Thyroid gland (tissue), 4 donors: ENCODE data around the gene UBASH3B. TPM values are rescaled to one million over a fixed set of nuclear protein-coding genes. Genes with fewer than 3 reads are reported as not detected.

Experiments
- DNase-seq, 2 donors: peaks; one replicate each; pipeline ENCODE4 v3.0.0-alpha.2; 2019
- H3K27ac ChIP-seq, 3 donors: fragments of 200-600 bp; sonication (generic); 1 replicate in 2 of 3; 2 replicates in 1 of 3; pipeline ENCODE4 v1.5.1; 2016 to 2019; ENCODE audit warnings: mild to moderate bottlenecking in 1 of 3, moderate library complexity in 1 of 3
- H3K27me3 ChIP-seq: fragments of 200-600 bp; sonication (generic); one replicate; pipeline ENCODE4 v1.5.1; 2019
- H3K36me3 ChIP-seq, 2 donors: fragments of 200-600 bp; sonication (generic); one replicate each; pipeline ENCODE4 v1.5.1; 2016 to 2019
- H3K4me1 ChIP-seq, 2 donors: fragments of 200-600 bp; sonication (generic); one replicate each; pipeline ENCODE4 v1.5.1; 2017 to 2019
- H3K4me3 ChIP-seq, 3 donors: fragments of 200-600 bp; sonication (generic); replicated peaks in 1 of 3; 1 replicate in 2 of 3; 2 replicates in 1 of 3; pipeline ENCODE4 v1.5.1; 2016; ENCODE audit warnings: mild to moderate bottlenecking in 1 of 3
- H3K9me3 ChIP-seq: fragments of 200-600 bp; sonication (generic); one replicate; pipeline ENCODE4 v1.5.1; 2017
- POLR2A ChIP-seq, 2 donors: fragments of 450-650 bp; IDR thresholded peaks; one replicate each; pipeline ENCODE4 v1.6.1; 2017; ENCODE audit warnings: antibody characterized with exemption in 2 of 2, mild to moderate bottlenecking in 2 of 2, moderate library complexity in 1 of 2
- WGBS, 2 donors: methylation state at CpG; one replicate each; pipeline ENCODE4 v1.1.5; 2017; 5-methylcytosine and 5-hydroxymethylcytosine counted together
- intact Hi-C: fragments of 100-400 bp; cut with DNase I; formaldehyde crosslinking; loops from one replicate; pipeline ENCODE4 v1.15.1; 2023
- total RNA-seq, 4 donors: library from RNA; depleted of rRNA; stranded (reverse); fragments of >200 nt; gene quantifications; one replicate each; pipeline ENCODE4 v1.2.3, GENCODE V29; 2016
- TF ChIP-seq, protein P1 (sequence below), 6 experiments: fragments of 200-600 bp in 3 of 6; fragments of 450-650 bp in 3 of 6; sonication (generic) in 3 of 6; IDR thresholded peaks; one replicate each; pipeline ENCODE4 v1.5.1; 2016 to 2019; ENCODE audit warnings: antibody characterized with exemption in 6 of 6, mild to moderate bottlenecking in 2 of 6, inconsistent platforms in 1 of 6, moderate library complexity in 1 of 6

UBASH3B gene
- total RNA-seq, 4 donors from 2014 or later = 4.3 to 16.6 (median 9.1) TPM

GRCh38 chr11:122723576-122723975, 68.1 kb downstream of the UBASH3B start:
- Histone ChIP-seq H3K27ac (no peak overlapping the region), H3K27me3 (no peaks in the 10 kb centered on the region), H3K36me3 (no peaks in the 10 kb centered on the region), H3K9me3 (no peaks in the 10 kb centered on the region), H3K4me1 (no peaks in the 10 kb centered on the region), H3K4me3 (no peak overlapping the region)
- intact Hi-C loops = no loop called here
- TF ChIP-seq, protein P1, sequence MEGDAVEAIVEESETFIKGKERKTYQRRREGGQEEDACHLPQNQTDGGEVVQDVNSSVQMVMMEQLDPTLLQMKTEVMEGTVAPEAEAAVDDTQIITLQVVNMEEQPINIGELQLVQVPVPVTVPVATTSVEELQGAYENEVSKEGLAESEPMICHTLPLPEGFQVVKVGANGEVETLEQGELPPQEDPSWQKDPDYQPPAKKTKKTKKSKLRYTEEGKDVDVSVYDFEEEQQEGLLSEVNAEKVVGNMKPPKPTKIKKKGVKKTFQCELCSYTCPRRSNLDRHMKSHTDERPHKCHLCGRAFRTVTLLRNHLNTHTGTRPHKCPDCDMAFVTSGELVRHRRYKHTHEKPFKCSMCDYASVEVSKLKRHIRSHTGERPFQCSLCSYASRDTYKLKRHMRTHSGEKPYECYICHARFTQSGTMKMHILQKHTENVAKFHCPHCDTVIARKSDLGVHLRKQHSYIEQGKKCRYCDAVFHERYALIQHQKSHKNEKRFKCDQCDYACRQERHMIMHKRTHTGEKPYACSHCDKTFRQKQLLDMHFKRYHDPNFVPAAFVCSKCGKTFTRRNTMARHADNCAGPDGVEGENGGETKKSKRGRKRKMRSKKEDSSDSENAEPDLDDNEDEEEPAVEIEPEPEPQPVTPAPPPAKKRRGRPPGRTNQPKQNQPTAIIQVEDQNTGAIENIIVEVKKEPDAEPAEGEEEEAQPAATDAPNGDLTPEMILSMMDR (IDR thresholded peaks at IDR 0.05) = no peak
- no peak for TF ChIP-seq POLR2A (IDR thresholded peaks at IDR 0.05)
- WGBS, 2 donors = 73 to 93% methylated on average over 3 of the region's 3 CpGs
- no peak for DNase-seq

- Histone ChIP-seq H3K4me1 (no peaks in the 10 kb centered on the region), H3K27me3 (no peaks in the 10 kb centered on the region), H3K9me3 (no peaks in the 10 kb centered on the region), H3K4me3 (no peak overlapping the region), H3K27ac (no peak overlapping the region), H3K36me3 (no peaks in the 10 kb centered on the region)
- WGBS, 2 donors = 73 to 78% methylated on average over 6 of the region's 6 CpGs
- no peak for DNase-seq
- TF ChIP-seq POLR2A (IDR thresholded peaks at IDR 0.05) = no peak
- TF ChIP-seq, protein P1 (IDR thresholded peaks at IDR 0.05) = no peak
- intact Hi-C loops = no loop called here
Measured at GRCh38 chr11:122724520-122724919, 69.0 kb downstream of the UBASH3B start.

- Histone ChIP-seq H3K27ac (no peak overlapping the region), H3K9me3 (no peaks in the 10 kb centered on the region), H3K36me3 (no peaks in the 10 kb centered on the region), H3K4me1 (no peaks in the 10 kb centered on the region), H3K4me3 (no peak overlapping the region), H3K27me3 (no peaks in the 10 kb centered on the region)
- intact Hi-C loops = no loop called here
- TF ChIP-seq, protein P1 (IDR thresholded peaks at IDR 0.05) = no peak
- no peak for TF ChIP-seq POLR2A (IDR thresholded peaks at IDR 0.05)
- WGBS, 2 donors = 97 to 99% methylated on average over 9 of the region's 9 CpGs
- no peak for DNase-seq
Measured at GRCh38 chr11:122726028-122726427, 70.5 kb downstream of the UBASH3B start.

DNA sequence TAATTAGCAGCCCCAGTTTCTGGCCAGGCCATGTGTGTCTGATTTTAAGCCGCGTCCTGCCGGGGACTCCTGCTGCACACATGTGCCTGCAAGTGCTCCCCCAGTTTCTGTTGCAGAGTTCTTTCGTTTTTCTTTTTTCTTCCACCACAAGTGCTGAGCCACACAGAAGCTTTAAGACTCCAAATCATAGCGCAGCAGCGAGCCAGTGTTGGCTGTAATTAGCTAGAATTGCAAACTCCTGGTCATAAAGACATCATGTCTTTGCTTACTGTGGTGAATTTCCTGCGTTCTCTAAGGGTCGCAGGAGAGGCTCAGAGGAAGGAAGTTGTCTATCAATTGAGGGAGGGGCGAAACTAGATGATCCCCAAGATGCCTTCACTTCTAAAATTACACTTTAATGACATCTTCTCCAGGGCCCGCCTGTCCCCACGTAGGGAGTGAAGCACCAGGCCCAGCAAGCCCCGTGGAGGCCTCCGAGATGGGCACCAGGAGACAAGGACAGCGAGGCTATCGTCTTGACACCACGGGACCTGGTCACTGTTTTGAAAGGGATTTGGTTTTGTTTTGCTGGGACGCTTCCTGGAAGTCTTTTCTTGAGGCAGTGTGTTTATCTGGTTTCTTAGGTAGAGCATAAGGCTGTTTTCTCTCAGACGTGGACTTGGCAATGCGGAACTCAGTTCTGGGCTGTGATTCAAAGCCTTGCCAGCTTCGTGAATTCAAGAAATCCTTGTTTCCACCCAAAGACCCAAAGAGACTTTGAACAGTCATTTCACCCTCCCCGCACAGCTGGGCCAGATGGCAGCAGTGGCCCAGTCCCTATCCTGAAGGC, 71.8 kb downstream of the UBASH3B start:
- Histone ChIP-seq H3K9me3 (no peaks in the 10 kb centered on the region), H3K36me3 (no peaks in the 10 kb centered on the region), H3K27ac (peak overlapping the region in 2 of 3 donors; percentile 12 to 18), H3K4me1 (no peaks in the 10 kb centered on the region), H3K4me3 (no peak overlapping the region), H3K27me3 (no peaks in the 10 kb centered on the region)
- intact Hi-C loops = no loop called here
- DNase-seq = no peak
- TF ChIP-seq POLR2A (IDR thresholded peaks at IDR 0.05) = no peak
- TF ChIP-seq, protein P1 (IDR thresholded peaks at IDR 0.05) = no peak
- WGBS, 2 donors = 66 to 73% methylated on average over 21 of the region's 21 CpGs

GRCh38 chr11:122728561-122728960, 73.0 kb downstream of the UBASH3B start:
- intact Hi-C loops = no loop called here
- Histone ChIP-seq H3K4me1 (peaks cover 0 to 10% of the 10 kb centered on the region in 2 donors), H3K27ac (no peak overlapping the region), H3K4me3 (no peak overlapping the region), H3K36me3 (no peaks in the 10 kb centered on the region), H3K27me3 (no peaks in the 10 kb centered on the region), H3K9me3 (no peaks in the 10 kb centered on the region)
- 94 to 100% methylated on average over 2 of the region's 2 CpGs for WGBS, 2 donors
- DNase-seq = no peak
- TF ChIP-seq, protein P1 (IDR thresholded peaks at IDR 0.05) = no peak
- no peak for TF ChIP-seq POLR2A (IDR thresholded peaks at IDR 0.05)
